HepG2 (cell line): Measurements from ENCODE around the gene ARL5B. TPM values are rescaled to one million over a fixed set of nuclear protein-coding genes. Genes with fewer than 3 reads are reported as not detected.

ENCODE experiments used
- BCLAF1 ChIP-seq: fragments of 450-650 bp; IDR thresholded peaks from 2 replicates; pipeline ENCODE4 v1.6.1; 2017; ENCODE audit warnings: mild to moderate bottlenecking
- CREB1 ChIP-seq, 2 experiments: fragments of 450-650 bp in 1 of 2; IDR thresholded peaks; 2 replicates each; pipeline ENCODE4 v1.6.1; 2016 to 2017; ENCODE audit warnings: control low read depth in 1 of 2, mild to moderate bottlenecking in 1 of 2, missing compliant biosample characterization in 1 of 2, missing genetic modification characterization in 1 of 2
- FOXJ3 ChIP-seq: sonication (generic); formaldehyde crosslinking; IDR thresholded peaks from 2 replicates; pipeline ENCODE4 v1.4.0; 2020; ENCODE audit warnings: missing genetic modification reagents, mild to moderate bottlenecking, borderline replicate concordance
- FOXK2 ChIP-seq: fragments of 450-650 bp; IDR thresholded peaks from 2 replicates; pipeline ENCODE4 v1.6.1; 2016
- GMEB1 ChIP-seq: sonication (generic); formaldehyde crosslinking; IDR thresholded peaks from 2 replicates; pipeline ENCODE4 v1.5.1; 2020; ENCODE audit warnings: missing genetic modification reagents, mild to moderate bottlenecking, borderline replicate concordance
- KDM1A ChIP-seq: IDR thresholded peaks from 2 replicates; pipeline ENCODE4 v1.6.1; 2016; ENCODE audit warnings: missing compliant biosample characterization
- MEIS1 ChIP-seq: sonication (generic); formaldehyde crosslinking; IDR thresholded peaks from 2 replicates; pipeline ENCODE4 v1.9.0; 2021; ENCODE audit warnings: mild to moderate bottlenecking, missing genetic modification reagents, moderate library complexity, borderline replicate concordance
- PHF8 ChIP-seq: sonication (generic); formaldehyde crosslinking; IDR thresholded peaks from 2 replicates; pipeline ENCODE4 v1.5.0; 2020; ENCODE audit warnings: missing genetic modification reagents
- REPIN1 ChIP-seq: sonication (generic); formaldehyde crosslinking; IDR thresholded peaks from 2 replicates; pipeline ENCODE4 v1.8.0; 2022; ENCODE audit warnings: missing genetic modification reagents, low read depth, mild to moderate bottlenecking, borderline replicate concordance
- TAF15 ChIP-seq: fragments of 200-400 bp; formaldehyde crosslinking; IDR thresholded peaks from one replicate; pipeline ENCODE4 v1.6.1; 2018; ENCODE audit warnings: mild to moderate bottlenecking, low read depth, low read length; ENCODE audit not compliant: poor library complexity, severe bottlenecking
- XBP1 ChIP-seq: sonication (generic); formaldehyde crosslinking; IDR thresholded peaks from 2 replicates; pipeline ENCODE4 v1.5.0; 2020; ENCODE audit warnings: missing genetic modification reagents
- ZNF235 ChIP-seq: sonication (generic); formaldehyde crosslinking; IDR thresholded peaks from 2 replicates; pipeline ENCODE4 v1.8.1; 2023; ENCODE audit warnings: mild to moderate bottlenecking, missing genetic modification reagents, borderline replicate concordance
- ZNF276 ChIP-seq: sonication (generic); formaldehyde crosslinking; IDR thresholded peaks from 2 replicates; pipeline ENCODE4 v1.4.0; 2020; ENCODE audit warnings: mild to moderate bottlenecking, low read depth, missing genetic modification reagents
- ZNF543 ChIP-seq: sonication (generic); formaldehyde crosslinking; IDR thresholded peaks from 2 replicates; pipeline ENCODE4 v1.4.0; 2020; ENCODE audit warnings: mild to moderate bottlenecking, missing genetic modification reagents
- ZNF724P ChIP-seq: sonication (generic); formaldehyde crosslinking; IDR thresholded peaks from 2 replicates; pipeline ENCODE4 v1.8.0; 2022; ENCODE audit warnings: missing genetic modification reagents, borderline replicate concordance
- polyA plus RNA-seq, 8 experiments: library from polyadenylated mRNA; depleted of rRNA in 3 of 8; stranded (reverse) in 7 of 8; unstranded in 1 of 8; fragments of >200 nt; fragmentation: Illumina TruSeq in 4 of 8; extraction: Trizol in 4 of 8; gene quantifications; 2 replicates each; pipeline versions ENCODE4 v1.2.1 to v1.2.3, GENCODE V29; 2011 to 2016; ENCODE audit warnings: low read depth in 4 of 8, missing spikeins in 1 of 8, mixed read lengths in 1 of 8; ENCODE audit not compliant: insufficient read depth in 1 of 8
- total RNA-seq, 5 experiments: library from RNA; depleted of rRNA; stranded (reverse); fragments of >200 nt; fragmentation: Illumina TruSeq; extraction: Trizol; gene quantifications; 2 replicates each; pipeline ENCODE4 v1.2.3, GENCODE V29; 2016; ENCODE audit warnings: low read depth in 1 of 5

ARL5B gene
- total and polyA plus RNA-seq, 2 of the 13 experiments (the other 11 are each of a cell fraction or from before 2014, with no cell fraction given): 26.6 to 32.7 TPM

GRCh38 chr10:18610517-18610916, 48.7 kb upstream of the ARL5B start (continued):
- TF ChIP-seq BCLAF1 (no peak), ZNF724P (CRISPR knock-in tag) (no peak), ZNF543 (CRISPR knock-in tag) (no peak), MEIS1 (CRISPR knock-in tag) (peak; percentile 60; the same call in 1 of the 2 replicates), GMEB1 (0 out of 2 replicates have a peak, but pooled peaks have one; percentile 24), REPIN1 (CRISPR knock-in tag) (peak; percentile 40; the same call in 1 of the 2 replicates), ZNF235 (CRISPR knock-in tag) (no peak), PHF8 (no peak), ZNF276 (no peak), FOXK2 (no peak), FOXJ3 (CRISPR knock-in tag) (peak; percentile 61; the same call in 1 of the 2 replicates), KDM1A (CRISPR knock-in tag) (no peak), TAF15 (no peak), CREB1 (IDR thresholded peaks at IDR 0.05) (peak; percentile 83), CREB1 (CRISPR knock-in tag; IDR thresholded peaks at IDR 0.05) (peak; percentile 80), XBP1 (CRISPR knock-in tag) (no peak)
